ENCODE results near the gene TMEM121.

DNA sequence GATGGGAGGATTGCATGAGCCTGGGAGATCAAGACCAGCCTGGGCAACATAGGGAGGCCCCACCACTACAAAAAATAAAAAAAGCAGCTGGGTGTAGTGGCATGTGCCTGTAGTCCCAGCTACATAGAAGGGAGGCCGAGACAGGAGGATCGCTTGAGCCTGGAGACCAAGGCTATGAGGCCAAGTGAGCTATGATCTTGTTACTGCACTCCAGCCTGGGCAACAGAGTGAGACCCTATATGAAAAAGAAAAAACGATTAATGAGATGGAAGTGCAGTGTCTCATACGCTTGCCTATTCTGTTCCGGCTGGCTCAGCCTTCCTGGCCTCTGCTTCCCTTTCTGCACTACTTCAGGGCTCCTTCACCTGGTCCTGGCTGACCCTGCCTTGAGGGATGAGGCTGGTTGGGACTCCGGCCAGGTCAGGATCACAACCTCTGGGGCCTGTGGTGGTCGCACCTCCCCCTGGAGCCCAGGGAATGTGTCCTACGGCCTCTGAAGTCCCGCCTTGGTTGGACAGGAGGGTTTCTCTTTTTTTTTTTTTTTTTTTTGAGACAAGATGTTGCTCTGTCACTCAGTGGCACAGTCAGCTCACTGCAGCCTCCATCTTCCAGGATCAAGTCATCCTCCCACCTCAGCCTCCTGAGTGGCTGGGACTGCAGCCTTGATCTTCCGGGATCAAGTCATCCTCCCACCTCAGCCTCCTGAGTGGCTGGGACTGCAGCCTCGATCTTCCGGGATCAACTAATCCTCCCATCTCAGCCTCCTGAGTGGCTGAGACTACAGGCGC lies 24.7 kb upstream of the TMEM121 start:
- no peak for TF ChIP-seq CTCF (IDR thresholded peaks at IDR 0.05; ENCODE audit: low read depth, low read length)
- no peak for TF ChIP-seq EZH2phosphoT487 (IDR thresholded peaks at IDR 0.05; ENCODE audit: low read depth)

All from OCI-LY3 (cell line).